Measurements from ENCODE around the gene PAPSS1. TPM values are rescaled to one million over a fixed set of nuclear protein-coding genes. Genes with fewer than 3 reads are reported as not detected.

The PAPSS1 gene
- total and polyA plus RNA-seq, 9 of the 15 experiments (the other 6 are each of a cell fraction or from before 2014, with no cell fraction given) = 21.1 to 53.9 (median 41.9) TPM

DNA sequence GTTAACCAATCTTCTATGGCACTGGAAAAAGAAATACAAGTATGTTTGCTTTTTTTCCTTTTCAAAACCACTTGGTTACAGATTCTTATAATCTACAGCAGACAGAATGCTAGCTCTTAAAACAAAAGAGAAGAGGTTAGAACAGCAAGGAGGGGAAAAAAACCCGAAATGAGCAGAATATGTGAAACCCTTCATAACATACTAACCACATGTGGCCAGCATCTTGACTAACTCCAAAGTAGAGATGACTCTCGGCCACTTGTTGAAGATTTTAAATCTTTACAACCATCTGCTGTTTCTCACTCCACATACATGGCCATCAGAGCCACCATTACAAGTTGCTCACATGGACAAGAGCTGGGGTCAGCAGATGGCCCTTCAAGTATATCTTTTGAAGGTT is 100.3 kb downstream of the PAPSS1 start:
- H2AFZ ChIP-seq (ENCODE audit: low read depth, low read length) = no peak overlapping the region
- ATAC-seq (no peak), FAIRE-seq (no peak), DNase-seq (ENCODE audit: extremely low read depth in 1 of 4, low spot score in 3 of 4) (no peak)
- H3K4me2 ChIP-seq (ENCODE audit: insufficient read depth, low read length) = no peak overlapping the region
- H3K4me1 ChIP-seq (replicated peaks in 1 of 2; ENCODE audit: control insufficient read depth in 2 of 2, insufficient read depth in 2 of 2, low read length in 2 of 2) = no peaks in the 10 kb centered on the region
- H3K27me3 ChIP-seq (ENCODE audit: control insufficient read depth in 2 of 2, insufficient read depth in 2 of 2, low read length in 2 of 2) = no peaks in the 10 kb centered on the region
- no peaks in the 10 kb centered on the region for H3K79me2 ChIP-seq (ENCODE audit: control insufficient read depth, insufficient read depth, low read length)
- no peak overlapping the region for H3K9ac ChIP-seq (ENCODE audit: insufficient read depth in 1 of 2, low read depth in 2 of 2, low read length in 2 of 2)
- TF ChIP-seq ATF1 (CRISPR knock-in tag; IDR thresholded peaks at IDR 0.05) (no peak), ATF1 (tag; IDR thresholded peaks at IDR 0.05) (no peak), ESRRB (CRISPR knock-in tag; IDR thresholded peaks at IDR 0.05; ENCODE audit: borderline replicate concordance) (no peak), BDP1 (IDR thresholded peaks at IDR 0.05; ENCODE audit: insufficient read depth, insufficient read length) (no peak), POLR2AphosphoS2 (IDR thresholded peaks at IDR 0.05; ENCODE audit: low read length) (no peak), GTF2A2 (tag; IDR thresholded peaks at IDR 0.05) (no peak), PCBP2 (IDR thresholded peaks at IDR 0.05; ENCODE audit: low read depth, low read length, poor library complexity, severe bottlenecking) (no peak), RAD21 (CRISPR knock-in tag; conservative IDR thresholded peaks at IDR 0.05 in 1 of 2, IDR thresholded peaks at IDR 0.05 in 1 of 2) (no peak), ZBTB1 (CRISPR knock-in tag; IDR thresholded peaks at IDR 0.05; ENCODE audit: borderline replicate concordance, low read depth) (no peak)
- TF ChIP-seq, protein P1, sequence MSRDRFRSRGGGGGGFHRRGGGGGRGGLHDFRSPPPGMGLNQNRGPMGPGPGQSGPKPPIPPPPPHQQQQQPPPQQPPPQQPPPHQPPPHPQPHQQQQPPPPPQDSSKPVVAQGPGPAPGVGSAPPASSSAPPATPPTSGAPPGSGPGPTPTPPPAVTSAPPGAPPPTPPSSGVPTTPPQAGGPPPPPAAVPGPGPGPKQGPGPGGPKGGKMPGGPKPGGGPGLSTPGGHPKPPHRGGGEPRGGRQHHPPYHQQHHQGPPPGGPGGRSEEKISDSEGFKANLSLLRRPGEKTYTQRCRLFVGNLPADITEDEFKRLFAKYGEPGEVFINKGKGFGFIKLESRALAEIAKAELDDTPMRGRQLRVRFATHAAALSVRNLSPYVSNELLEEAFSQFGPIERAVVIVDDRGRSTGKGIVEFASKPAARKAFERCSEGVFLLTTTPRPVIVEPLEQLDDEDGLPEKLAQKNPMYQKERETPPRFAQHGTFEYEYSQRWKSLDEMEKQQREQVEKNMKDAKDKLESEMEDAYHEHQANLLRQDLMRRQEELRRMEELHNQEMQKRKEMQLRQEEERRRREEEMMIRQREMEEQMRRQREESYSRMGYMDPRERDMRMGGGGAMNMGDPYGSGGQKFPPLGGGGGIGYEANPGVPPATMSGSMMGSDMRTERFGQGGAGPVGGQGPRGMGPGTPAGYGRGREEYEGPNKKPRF (IDR thresholded peaks at IDR 0.05; ENCODE audit: low read depth, low read length) = no peak
- TF ChIP-seq, protein P2, sequence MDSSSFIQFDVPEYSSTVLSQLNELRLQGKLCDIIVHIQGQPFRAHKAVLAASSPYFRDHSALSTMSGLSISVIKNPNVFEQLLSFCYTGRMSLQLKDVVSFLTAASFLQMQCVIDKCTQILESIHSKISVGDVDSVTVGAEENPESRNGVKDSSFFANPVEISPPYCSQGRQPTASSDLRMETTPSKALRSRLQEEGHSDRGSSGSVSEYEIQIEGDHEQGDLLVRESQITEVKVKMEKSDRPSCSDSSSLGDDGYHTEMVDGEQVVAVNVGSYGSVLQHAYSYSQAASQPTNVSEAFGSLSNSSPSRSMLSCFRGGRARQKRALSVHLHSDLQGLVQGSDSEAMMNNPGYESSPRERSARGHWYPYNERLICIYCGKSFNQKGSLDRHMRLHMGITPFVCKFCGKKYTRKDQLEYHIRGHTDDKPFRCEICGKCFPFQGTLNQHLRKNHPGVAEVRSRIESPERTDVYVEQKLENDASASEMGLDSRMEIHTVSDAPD (CRISPR knock-in tag; IDR thresholded peaks at IDR 0.05) = no peak
- TF ChIP-seq, protein P3, sequence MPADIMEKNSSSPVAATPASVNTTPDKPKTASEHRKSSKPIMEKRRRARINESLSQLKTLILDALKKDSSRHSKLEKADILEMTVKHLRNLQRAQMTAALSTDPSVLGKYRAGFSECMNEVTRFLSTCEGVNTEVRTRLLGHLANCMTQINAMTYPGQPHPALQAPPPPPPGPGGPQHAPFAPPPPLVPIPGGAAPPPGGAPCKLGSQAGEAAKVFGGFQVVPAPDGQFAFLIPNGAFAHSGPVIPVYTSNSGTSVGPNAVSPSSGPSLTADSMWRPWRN (IDR thresholded peaks at IDR 0.05; ENCODE audit: low read depth) = no peak
- no peaks in the 10 kb centered on the region for H3K36me3 ChIP-seq (ENCODE audit: control insufficient read depth, insufficient read depth, low read length)
- CTCF ChIA-PET (ENCODE audit: low intra/inter-chr PET ratio) = no interaction called here
- no peaks in the 10 kb centered on the region for H3K9me3 ChIP-seq (replicated peaks; ENCODE audit: control insufficient read depth, insufficient read depth, low read depth, low read length)
- H3K27ac ChIP-seq (ENCODE audit: extremely low read depth, low read depth, low read length) = no peak overlapping the region
- intact Hi-C loops (cut with micrococcal nuclease) = no loop called here
- no peak overlapping the region for H3K4me3 ChIP-seq
- no peaks in the 10 kb centered on the region for H4K20me1 ChIP-seq (replicated peaks; ENCODE audit: control insufficient read depth, insufficient read depth, low read length)
- WGBS (ENCODE audit: insufficient coverage, low coverage, missing lambda C conversion rate) = 8% methylated on average over 2 of the region's 2 CpGs
- no TSS peak for BruUV-seq (replicated peaks)
- POLR2A ChIA-PET = no interaction called here
- no peaks in the 10 kb centered on the region for H3K9me1 ChIP-seq (ENCODE audit: control insufficient read depth, insufficient read depth, low read length)
- in situ Hi-C loops (cut with MboI) = no loop called here

Data from K562 (cell line).